Mononuclear cell (primary cell): ENCODE measurements around the gene SLC22A15. TPM values are rescaled to one million over a fixed set of nuclear protein-coding genes. Genes with fewer than 3 reads are reported as not detected.
A peak's percentile ranks its signal among the peaks of the same experiment; 100 is the strongest.
"Not testable (repeated sequence)": the region's sequence is repeated elsewhere in the genome, so short reads cannot be mapped to it uniquely, and the experiment has no call there.

Source experiments
- H3K27me3 ChIP-seq: 2 replicates; pipeline ENCODE4 v1.6.0; 2011; ENCODE audit warnings: low read length, control low read depth; ENCODE audit not compliant: insufficient read depth
- H3K4me1 ChIP-seq: 2 replicates; pipeline ENCODE4 v1.5.1; 2011; ENCODE audit warnings: mild to moderate bottlenecking, low read length, control low read depth; ENCODE audit not compliant: insufficient read depth
- H3K4me3 ChIP-seq: 2 replicates; pipeline ENCODE4 v1.5.1; 2011; ENCODE audit warnings: mild to moderate bottlenecking, low read length, moderate library complexity
- H3K9me3 ChIP-seq: 2 replicates; pipeline ENCODE4 v1.5.1; 2011; ENCODE audit warnings: low read depth, mild to moderate bottlenecking, control low read depth, low read length
- total RNA-seq: library from RNA; depleted of rRNA; stranded (reverse); fragments of >200 nt; gene quantifications from one replicate; pipeline ENCODE4 v1.2.3, GENCODE V29; 2012

SLC22A15 gene
- total RNA-seq = 6.4 TPM

DNA sequence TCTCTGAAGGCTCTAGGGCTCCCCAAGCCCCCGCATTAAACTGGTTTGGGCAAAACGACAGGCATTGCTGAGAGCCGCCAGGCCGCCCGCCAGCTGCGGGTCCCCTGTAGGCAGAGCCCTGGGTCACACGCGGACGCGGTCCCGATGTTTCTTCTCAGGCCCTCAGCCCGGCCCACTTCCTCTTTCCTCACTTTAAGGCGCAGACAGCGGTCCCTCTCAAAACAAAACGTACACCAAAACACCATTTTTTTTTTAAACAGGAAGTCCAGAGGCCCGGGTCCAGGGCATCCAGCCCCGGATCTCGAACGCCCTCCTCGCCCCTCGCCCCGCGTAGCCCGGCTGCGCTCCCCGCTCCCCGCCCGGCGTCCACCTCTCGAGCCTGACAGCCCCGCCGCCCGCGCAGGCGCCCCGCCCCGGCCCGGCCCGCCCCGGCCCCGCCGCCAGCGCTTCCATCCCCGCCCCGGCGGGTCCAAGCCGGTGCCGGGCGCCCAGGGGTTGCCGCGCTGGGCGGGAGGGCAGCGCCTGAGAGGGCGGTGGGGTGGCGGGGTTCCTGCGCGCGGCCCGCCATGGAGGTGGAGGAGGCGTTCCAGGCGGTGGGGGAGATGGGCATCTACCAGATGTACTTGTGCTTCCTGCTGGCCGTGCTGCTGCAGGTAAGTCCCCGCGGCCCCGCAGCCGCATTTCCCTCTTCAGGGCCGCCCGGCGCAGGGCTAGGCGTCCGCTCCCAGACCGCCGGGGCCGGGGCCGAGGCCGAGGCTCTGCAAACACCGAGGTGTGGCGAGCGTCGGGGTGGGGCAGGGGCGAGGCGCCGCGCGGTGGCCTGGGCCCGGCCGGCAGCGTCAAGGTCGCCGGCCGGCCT is at the start of gene SLC22A15:
Gene SLC22A15, plus strand, starts transcription at position 452 of the 859 bp plus-strand sequence. Its CDS starts 115 bp downstream, at position 567.
- peaks cover 41% of the 10 kb centered on the region for H3K4me1 ChIP-seq
- H3K27me3 ChIP-seq = peaks cover 6% of the 10 kb centered on the region
- peak within 1 kb of the TSS; percentile 57 for H3K4me3 ChIP-seq
- H3K9me3 ChIP-seq = no peaks in the 10 kb centered on the region

DNA sequence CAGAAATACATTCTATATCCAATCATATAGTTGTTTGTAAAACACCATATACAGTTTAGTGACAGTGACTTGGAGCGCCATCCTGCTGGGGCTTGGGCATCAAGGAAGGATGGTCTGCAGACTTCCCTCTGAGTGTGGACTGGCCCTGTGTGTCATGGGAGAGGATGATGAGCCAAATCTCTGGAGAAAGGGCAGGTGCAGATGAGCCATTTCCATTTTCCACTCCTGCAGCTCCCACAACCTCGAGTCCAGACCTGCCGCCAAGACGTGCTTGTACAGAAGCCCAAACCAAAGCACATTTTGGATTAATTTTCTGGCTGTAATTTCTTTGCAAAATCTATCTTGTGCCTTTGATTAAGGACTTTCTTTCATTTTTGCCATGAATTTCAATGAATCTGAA is 48.3 kb upstream of the SLC22A15 start:
- H3K4me1 ChIP-seq = no peaks in the 10 kb centered on the region
- H3K4me3 ChIP-seq = no peak overlapping the region
- H3K9me3 ChIP-seq = no peaks in the 10 kb centered on the region
- H3K27me3 ChIP-seq = no peaks in the 10 kb centered on the region

DNA sequence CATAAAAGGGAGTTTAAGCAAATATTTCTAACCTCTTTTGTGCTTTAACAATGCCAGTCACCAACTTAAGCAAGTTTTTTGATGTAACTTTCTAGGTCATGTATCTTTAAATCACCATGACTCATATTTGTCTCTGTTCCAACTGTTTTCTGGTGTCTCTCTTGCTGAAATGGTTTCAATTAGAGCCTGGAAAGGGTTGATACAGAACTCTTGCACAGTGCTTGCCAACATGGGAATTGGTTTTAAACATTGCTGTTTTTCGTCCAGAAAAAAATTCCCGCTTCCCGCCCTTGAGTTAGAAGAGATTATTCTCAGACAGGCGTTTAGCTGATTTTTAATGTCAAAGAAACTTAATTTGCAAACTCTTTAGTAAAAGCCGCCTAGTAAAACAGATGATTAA is 46.4 kb upstream of the SLC22A15 start:
- Histone ChIP-seq H3K4me3 (no peak overlapping the region), H3K27me3 (no peaks in the 10 kb centered on the region), H3K9me3 (no peaks in the 10 kb centered on the region), H3K4me1 (no peaks in the 10 kb centered on the region)

DNA sequence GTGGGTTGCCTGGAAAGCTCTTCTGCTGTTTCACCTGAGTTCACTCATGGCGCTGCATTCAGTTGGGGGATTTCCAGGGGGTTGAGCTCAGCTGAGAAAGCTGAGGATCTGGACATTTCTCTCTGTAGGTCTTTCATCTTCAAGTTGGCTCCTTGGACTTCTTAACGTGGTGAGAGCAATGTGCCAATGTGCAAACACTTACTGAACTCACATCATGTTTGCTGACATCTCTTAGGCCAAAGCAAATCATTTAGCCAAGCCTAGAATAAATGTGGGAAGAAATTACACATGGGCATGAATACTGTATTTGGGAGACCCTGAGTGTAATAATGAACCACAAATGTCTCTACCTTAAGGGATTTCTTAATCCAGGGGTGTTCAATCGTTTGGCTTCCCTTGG is 42.7 kb upstream of the SLC22A15 start:
- Histone ChIP-seq H3K9me3 (no peaks in the 10 kb centered on the region), H3K4me1 (no peaks in the 10 kb centered on the region), H3K27me3 (no peaks in the 10 kb centered on the region), H3K4me3 (no peak overlapping the region)

DNA sequence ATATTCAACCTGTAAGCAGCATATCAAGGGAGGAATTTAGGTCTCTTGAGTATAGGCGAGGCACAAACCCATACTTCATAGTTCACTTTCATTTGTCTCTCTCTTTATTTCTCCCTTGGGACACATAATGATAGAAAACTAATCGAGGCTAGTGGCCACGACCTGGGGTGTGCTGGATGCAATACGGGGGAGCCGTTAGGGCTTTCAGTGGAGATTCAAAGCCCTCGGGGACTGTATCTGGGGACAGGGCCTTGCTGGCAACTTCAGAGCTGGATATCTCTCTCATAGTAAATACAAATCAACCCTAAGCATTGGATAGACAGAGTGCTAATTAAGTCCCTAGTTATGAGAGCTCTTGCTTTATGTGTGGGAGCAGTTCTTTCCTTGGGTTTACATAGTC is 36.9 kb upstream of the SLC22A15 start:
- Histone ChIP-seq H3K9me3 (no peaks in the 10 kb centered on the region), H3K4me1 (no peaks in the 10 kb centered on the region), H3K4me3 (no peak overlapping the region), H3K27me3 (no peaks in the 10 kb centered on the region)

DNA sequence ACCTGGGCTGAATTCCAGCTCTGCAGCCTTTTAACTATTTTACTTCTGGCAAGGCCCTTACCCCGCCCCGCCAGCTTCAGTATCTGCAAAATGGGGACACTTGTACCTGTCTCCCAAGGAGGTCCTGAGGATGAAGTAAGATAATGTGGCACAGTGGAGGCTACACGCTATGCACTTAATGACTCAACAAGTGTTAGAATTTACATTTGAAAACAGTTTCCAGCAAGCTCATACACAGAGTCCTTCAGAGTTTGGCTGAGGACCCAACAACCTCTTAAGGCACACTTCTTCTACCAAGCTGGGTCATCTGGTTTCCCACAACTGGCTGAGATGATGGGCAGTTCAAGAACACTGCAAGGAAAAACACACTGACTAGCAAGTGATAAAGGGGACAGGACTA is 30.2 kb upstream of the SLC22A15 start:
- Histone ChIP-seq H3K4me3 (no peak overlapping the region), H3K4me1 (no peaks in the 10 kb centered on the region), H3K27me3 (no peaks in the 10 kb centered on the region), H3K9me3 (no peaks in the 10 kb centered on the region)

DNA sequence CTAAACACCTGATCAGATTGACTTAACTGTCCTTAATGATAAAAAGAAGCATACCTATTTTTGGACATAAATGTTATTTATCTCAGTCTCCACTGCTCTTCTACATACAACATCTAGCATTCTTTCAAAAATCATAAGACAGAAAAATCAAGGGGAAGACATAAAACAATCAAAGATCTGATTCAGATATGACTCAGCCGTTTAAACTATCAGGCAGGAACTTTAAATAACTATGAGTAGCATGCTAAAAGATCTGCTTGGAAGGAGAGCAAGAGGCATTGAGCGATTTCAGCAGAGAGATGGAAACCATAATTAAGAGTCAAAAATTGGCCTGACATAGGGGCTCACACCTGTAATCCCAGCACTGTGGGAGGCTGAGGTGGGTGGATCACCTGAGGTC is 27.2 kb upstream of the SLC22A15 start:
- H3K4me3 ChIP-seq = no peak overlapping the region
- H3K4me1 ChIP-seq = peaks cover 8% of the 10 kb centered on the region
- H3K9me3 ChIP-seq = no peaks in the 10 kb centered on the region
- no peaks in the 10 kb centered on the region for H3K27me3 ChIP-seq

DNA sequence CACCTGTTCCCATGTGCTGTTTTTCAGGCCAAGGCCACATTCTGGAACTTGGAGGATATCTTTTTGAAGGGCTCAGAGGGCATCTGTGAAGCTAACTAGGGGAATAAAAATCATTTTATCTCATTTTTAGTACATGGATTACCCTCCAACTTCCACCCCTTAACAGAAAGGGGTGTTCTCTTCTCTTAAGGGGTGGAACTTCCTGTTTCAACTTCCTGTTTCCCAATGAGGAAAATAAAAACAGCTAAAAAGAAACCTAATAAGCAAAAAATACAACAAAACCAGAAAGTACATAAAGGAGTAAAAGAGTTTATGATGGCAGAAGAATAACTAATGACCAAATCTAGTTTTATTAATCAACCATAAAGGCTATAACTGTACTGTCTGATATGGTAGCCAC is 24.8 kb upstream of the SLC22A15 start:
- peaks cover 8% of the 10 kb centered on the region for H3K4me1 ChIP-seq
- H3K27me3 ChIP-seq = no peaks in the 10 kb centered on the region
- no peaks in the 10 kb centered on the region for H3K9me3 ChIP-seq
- no peak overlapping the region for H3K4me3 ChIP-seq

DNA sequence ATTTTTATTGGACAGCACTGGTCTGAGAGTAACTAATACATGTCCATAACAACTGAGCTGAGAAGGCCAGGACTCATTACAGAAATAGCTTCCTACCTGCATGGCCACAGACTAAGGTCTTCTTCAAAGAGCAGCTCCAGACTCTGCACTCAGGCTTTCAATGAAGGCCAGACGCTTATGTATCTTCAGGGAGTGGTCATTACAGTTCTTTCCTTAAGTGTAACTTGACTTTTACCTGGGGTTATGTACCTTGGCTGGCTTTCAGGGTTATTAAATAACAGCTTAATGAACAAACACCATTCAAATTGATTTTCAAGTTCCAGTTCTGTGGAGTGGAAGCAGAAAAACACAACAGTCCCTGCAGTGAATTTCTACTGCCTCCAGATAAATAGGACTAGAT is 23.8 kb upstream of the SLC22A15 start:
- Histone ChIP-seq H3K27me3 (no peaks in the 10 kb centered on the region), H3K4me3 (no peak overlapping the region), H3K9me3 (no peaks in the 10 kb centered on the region), H3K4me1 (peaks cover 8% of the 10 kb centered on the region)

DNA sequence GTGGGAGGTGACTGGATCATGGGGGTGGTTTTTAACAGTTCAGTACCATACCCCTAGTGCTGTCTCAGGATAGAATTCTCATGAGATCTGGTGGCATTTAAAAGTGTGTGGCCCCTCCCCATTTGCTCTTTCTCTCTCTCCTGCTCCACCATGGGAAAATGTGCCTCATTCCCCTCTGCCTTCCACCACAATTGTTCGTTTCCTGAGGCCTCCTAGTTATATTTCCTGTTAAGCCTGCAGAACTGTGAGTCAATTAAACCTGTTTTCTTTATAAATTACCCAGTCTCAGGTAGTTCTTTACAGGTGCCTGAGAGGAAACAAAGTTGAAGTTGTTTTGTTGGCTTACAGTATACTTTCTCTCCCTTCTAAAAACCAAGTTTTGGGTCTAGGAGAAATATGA is 23.1 kb upstream of the SLC22A15 start:
- Histone ChIP-seq H3K4me3 (no peak overlapping the region), H3K4me1 (peaks cover 8% of the 10 kb centered on the region), H3K27me3 (no peaks in the 10 kb centered on the region)

DNA sequence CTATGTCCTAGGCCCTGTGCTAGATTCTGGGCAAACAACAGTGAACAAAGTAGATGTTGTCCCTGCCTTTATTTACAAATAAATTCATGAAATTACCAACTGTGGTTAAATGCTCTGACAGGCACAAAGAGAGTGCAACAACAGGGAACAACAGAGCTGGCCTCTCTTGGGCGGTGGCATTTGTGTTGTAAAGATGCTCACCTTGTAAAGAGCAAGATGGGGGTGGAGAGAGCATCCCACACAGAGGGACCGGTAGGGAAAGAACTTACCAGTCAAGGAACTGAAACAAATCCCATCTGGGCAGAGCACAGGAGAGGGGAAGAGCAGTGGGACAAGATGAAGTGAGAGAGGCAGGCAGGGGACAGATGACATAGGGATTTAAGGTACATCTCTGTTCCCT is 21.6 kb upstream of the SLC22A15 start:
- H3K9me3 ChIP-seq = no peaks in the 10 kb centered on the region

More for the DNA sequence above, 23.1 kb upstream of the SLC22A15 start:
- no peaks in the 10 kb centered on the region for H3K9me3 ChIP-seq

DNA sequence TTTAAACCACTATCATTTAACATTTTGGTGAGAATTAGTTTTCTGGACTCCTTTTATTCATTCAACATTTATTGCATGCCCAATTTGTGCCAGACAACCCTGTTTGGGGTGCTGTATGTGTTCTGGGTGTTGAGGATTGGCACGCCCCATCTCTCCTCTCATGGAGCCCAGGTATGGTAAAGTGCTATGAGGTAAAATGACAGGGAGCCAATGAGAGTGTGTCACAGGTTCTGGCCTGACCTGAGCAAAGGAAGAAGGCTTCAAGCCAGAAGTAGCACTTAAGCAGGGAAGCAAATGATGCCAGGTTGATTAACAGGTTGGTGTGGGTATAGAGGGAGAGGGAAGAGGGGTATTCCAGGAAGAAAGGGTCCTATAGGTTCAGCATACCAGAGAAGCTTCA is 21.1 kb upstream of the SLC22A15 start:
- Histone ChIP-seq H3K9me3 (no peaks in the 10 kb centered on the region), H3K4me3 (no peak overlapping the region), H3K27me3 (no peaks in the 10 kb centered on the region), H3K4me1 (peaks cover 8% of the 10 kb centered on the region)

More for the DNA sequence above, 21.6 kb upstream of the SLC22A15 start:
- Histone ChIP-seq H3K4me1 (peaks cover 8% of the 10 kb centered on the region), H3K4me3 (no peak overlapping the region), H3K27me3 (no peaks in the 10 kb centered on the region)

DNA sequence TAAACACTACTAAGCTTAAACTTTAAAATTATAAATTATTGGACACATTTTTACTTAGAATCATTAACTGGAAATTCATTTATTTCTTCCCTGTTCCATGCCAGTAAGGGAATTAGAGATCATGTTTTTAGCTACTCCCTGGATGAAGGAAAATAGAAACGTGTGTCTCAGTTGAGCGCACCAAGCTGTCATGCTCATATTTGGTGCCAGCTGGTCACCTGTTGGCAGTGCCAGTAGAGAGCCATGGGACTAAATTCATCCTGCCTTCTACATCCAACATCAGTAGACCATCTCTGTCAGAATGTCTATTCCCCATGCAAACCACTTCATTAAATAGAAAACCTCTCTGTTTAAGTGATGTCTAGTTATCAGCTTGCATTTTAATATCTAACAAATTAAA is 17.4 kb upstream of the SLC22A15 start:
- Histone ChIP-seq H3K4me1 (no peaks in the 10 kb centered on the region), H3K27me3 (no peaks in the 10 kb centered on the region), H3K9me3 (no peaks in the 10 kb centered on the region), H3K4me3 (no peak overlapping the region)

DNA sequence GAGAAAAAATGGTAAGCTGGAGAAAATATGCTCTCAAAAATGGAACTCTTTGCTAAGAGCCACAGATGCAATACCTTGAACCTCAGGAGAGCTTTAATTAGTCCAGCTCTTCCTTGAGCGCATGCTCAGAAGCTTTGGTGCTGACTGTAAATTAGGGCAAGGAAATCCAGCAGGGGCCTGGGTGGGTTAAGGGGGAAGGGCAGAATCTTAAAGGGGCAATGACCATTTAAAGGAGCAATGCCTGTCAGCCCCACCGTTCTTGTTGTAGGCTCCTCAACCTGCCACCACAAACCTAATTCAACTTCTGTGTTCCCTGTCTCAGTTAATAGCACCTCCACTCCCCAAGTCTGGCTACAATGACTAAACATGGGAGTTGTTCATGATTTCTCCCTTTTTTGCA is 6.8 kb upstream of the SLC22A15 start:
- Histone ChIP-seq H3K9me3 (no peaks in the 10 kb centered on the region), H3K4me1 (no peaks in the 10 kb centered on the region), H3K4me3 (no peak overlapping the region), H3K27me3 (peaks cover 3% of the 10 kb centered on the region)

DNA sequence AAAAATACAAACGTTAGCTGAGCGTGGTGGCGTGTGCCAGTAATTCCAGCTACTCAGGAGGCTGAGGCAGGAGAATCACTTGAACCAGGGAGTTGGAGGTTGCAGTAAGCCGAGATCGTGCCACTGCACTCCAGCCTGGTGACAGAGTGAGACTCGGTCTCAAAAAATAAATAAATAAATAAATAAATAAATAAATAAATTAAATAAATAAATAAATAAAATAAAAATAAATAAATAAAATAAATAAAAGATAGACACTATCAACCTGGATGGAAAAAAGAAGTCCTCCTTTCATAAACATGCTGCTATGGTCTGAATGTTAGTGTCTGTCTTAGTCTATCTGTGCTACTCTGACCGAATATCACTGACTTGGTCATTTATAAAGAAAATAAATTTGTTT is 4.5 kb upstream of the SLC22A15 start:
- not testable (repeated sequence) for H3K9me3 ChIP-seq, H3K4me1 ChIP-seq, H3K27me3 ChIP-seq, H3K4me3 ChIP-seq

DNA sequence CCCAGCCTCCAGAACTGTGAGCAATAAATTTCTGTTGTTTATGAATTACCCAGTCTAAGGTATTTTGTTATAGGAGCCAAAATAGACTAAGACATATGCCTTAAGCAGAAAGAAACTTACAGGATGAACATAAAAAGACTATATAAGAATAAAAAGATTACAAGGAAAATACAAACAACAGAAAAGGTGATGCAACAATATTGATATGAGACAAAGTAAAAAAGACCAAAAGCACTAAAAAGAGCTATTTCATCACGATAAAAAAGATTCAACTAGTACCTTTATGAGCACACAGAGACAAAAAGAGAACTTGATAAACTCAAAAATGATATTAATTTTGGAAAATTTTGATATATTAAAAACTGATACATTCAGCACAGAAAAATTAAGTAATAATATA is 3.2 kb upstream of the SLC22A15 start:
- no peak overlapping the region for H3K4me3 ChIP-seq
- H3K27me3 ChIP-seq = peaks cover 6% of the 10 kb centered on the region
- H3K4me1 ChIP-seq = peaks cover 22% of the 10 kb centered on the region
- no peaks in the 10 kb centered on the region for H3K9me3 ChIP-seq
